Neural cell (in vitro differentiated cells): ENCODE measurements around the gene TSEN2. TPM values are rescaled to one million over a fixed set of nuclear protein-coding genes. Genes with fewer than 3 reads are reported as not detected.

Source experiments
- H2AFZ ChIP-seq: fragments of 200-600, 300-800 bp; sonication (generic), shearing (Covaris generic); 2 replicates; pipeline ENCODE4 v1.6.0; 2014; ENCODE audit warnings: low read depth, mild to moderate bottlenecking, antibody characterized with exemption, low read length, moderate library complexity
- H3F3A ChIP-seq: fragments of 200-600 bp; shearing (Covaris generic); 2 replicates; pipeline ENCODE4 v1.6.1; 2016; ENCODE audit warnings: mild to moderate bottlenecking, moderate library complexity, mixed read lengths, antibody characterized with exemption, low read length; ENCODE audit not compliant: insufficient read depth, poor library complexity, severe bottlenecking
- H3K27ac ChIP-seq: fragments of 200-600, 300-800 bp; sonication (generic), shearing (Covaris generic); 2 replicates; pipeline ENCODE4 v1.5.1; 2014; ENCODE audit warnings: mild to moderate bottlenecking, low read length, moderate library complexity
- H3K27me3 ChIP-seq: fragments of 300-800, 200-600 bp; sonication (generic), shearing (Covaris generic); 2 replicates; pipeline ENCODE4 v1.6.0; 2014; ENCODE audit warnings: mild to moderate bottlenecking, low read depth, low read length, moderate library complexity; ENCODE audit not compliant: insufficient read depth
- H3K36me3 ChIP-seq: fragments of 300-800, 200-600 bp; sonication (generic), shearing (Covaris generic); 2 replicates; pipeline ENCODE4 v1.5.1; 2014; ENCODE audit warnings: mild to moderate bottlenecking, antibody characterized with exemption, low read length, moderate library complexity; ENCODE audit not compliant: insufficient read depth
- H3K4me2 ChIP-seq: fragments of 300-800, 200-600 bp; sonication (generic), shearing (Covaris generic); 2 replicates; pipeline ENCODE4 v1.6.0; 2014; ENCODE audit warnings: mild to moderate bottlenecking, low read length
- H3K4me3 ChIP-seq: fragments of 300-800, 200-600 bp; sonication (generic), shearing (Covaris generic); 2 replicates; pipeline ENCODE4 v1.5.1; 2014; ENCODE audit warnings: mild to moderate bottlenecking, low read length, moderate library complexity
- H3K79me2 ChIP-seq: fragments of 200-600 bp; shearing (Covaris generic); replicated peaks from 2 replicates; pipeline ENCODE4 v1.6.0; 2014; ENCODE audit warnings: mild to moderate bottlenecking, low read length, moderate library complexity; ENCODE audit not compliant: insufficient read depth
- H3K9ac ChIP-seq: fragments of 300-800, 200-600 bp; sonication (generic), shearing (Covaris generic); 2 replicates; pipeline ENCODE4 v1.6.1; 2016; ENCODE audit warnings: mild to moderate bottlenecking, low read length, mixed read lengths
- H3K9me2 ChIP-seq: fragments of 200-600 bp; shearing (Covaris generic); 2 replicates; pipeline ENCODE4 v1.6.1; 2016; ENCODE audit warnings: mild to moderate bottlenecking, low read length, mixed read lengths; ENCODE audit not compliant: insufficient read depth
- H3K9me3 ChIP-seq: fragments of 200-600, 300-800 bp; sonication (generic), shearing (Covaris generic); 2 replicates; pipeline ENCODE4 v1.6.1; 2016; ENCODE audit warnings: mild to moderate bottlenecking, mixed run types, low read length, moderate library complexity, mixed read lengths
- H4K20me1 ChIP-seq: fragments of 200-600 bp; shearing (Covaris generic); 2 replicates; pipeline ENCODE4 v1.6.1; 2016; ENCODE audit warnings: mild to moderate bottlenecking, mixed run types; ENCODE audit not compliant: insufficient read depth
- EP300 ChIP-seq: fragments of 450-650 bp; conservative IDR thresholded peaks from 2 replicates; pipeline ENCODE4 v1.6.1; 2014; ENCODE audit warnings: antibody characterized with exemption, mild to moderate bottlenecking, moderate library complexity; ENCODE audit not compliant: poor library complexity, severe bottlenecking
- EZH2 ChIP-seq: fragments of 200-600, 300-800 bp; shearing (Covaris generic), sonication (generic); IDR thresholded peaks from 2 replicates; pipeline ENCODE4 v1.6.1; 2014; ENCODE audit warnings: antibody characterized with exemption, low read length, borderline replicate concordance, mild to moderate bottlenecking; ENCODE audit not compliant: insufficient read depth, poor library complexity, severe bottlenecking
- MXI1 ChIP-seq: fragments of 450-650 bp; conservative IDR thresholded peaks from 2 replicates; pipeline ENCODE4 v1.6.1; 2014; ENCODE audit warnings: antibody characterized with exemption, mild to moderate bottlenecking; ENCODE audit not compliant: poor library complexity, severe bottlenecking
- POLR2AphosphoS5 ChIP-seq: IDR thresholded peaks from 2 replicates; pipeline ENCODE4 v1.6.1; 2012
- RAD21 ChIP-seq: fragments of 450-650 bp; conservative IDR thresholded peaks from 2 replicates; pipeline ENCODE4 v1.6.1; 2014; ENCODE audit warnings: antibody characterized with exemption, mild to moderate bottlenecking, moderate library complexity
- REST ChIP-seq: IDR thresholded peaks from 2 replicates; pipeline ENCODE4 v1.6.1; 2012; ENCODE audit warnings: borderline replicate concordance
- SMC3 ChIP-seq: fragments of 450-650 bp; conservative IDR thresholded peaks from 2 replicates; pipeline ENCODE4 v1.6.1; 2014; ENCODE audit warnings: antibody characterized with exemption, mild to moderate bottlenecking, moderate library complexity; ENCODE audit not compliant: poor library complexity
- TAF1 ChIP-seq: IDR thresholded peaks from 2 replicates; pipeline ENCODE4 v1.6.1; 2012; ENCODE audit warnings: low read depth
- polyA plus RNA-seq: library from polyadenylated mRNA; depleted of rRNA; stranded (reverse); fragments of >200 nt; gene quantifications from 2 replicates; pipeline ENCODE4 v1.2.3, GENCODE V29; 2014
- TF ChIP-seq, protein P1 (sequence below): fragments of 450-650 bp; IDR thresholded peaks from 2 replicates; pipeline ENCODE4 v1.5.1; 2014; ENCODE audit warnings: antibody characterized with exemption, mild to moderate bottlenecking, moderate library complexity; ENCODE audit not compliant: poor library complexity, severe bottlenecking

The TSEN2 gene
- polyA plus RNA-seq, 1 donor from 2014 or later = 22.6 TPM

GRCh38 chr3:12487336-12487735 lies 3.1 kb downstream of the TSEN2 start:
- H3K79me2 ChIP-seq = peaks cover 12% of the 10 kb centered on the region
- H3K9ac ChIP-seq = no peak overlapping the region
- no peaks in the 10 kb centered on the region for H3K27me3 ChIP-seq
- H3K4me2 ChIP-seq = no peak overlapping the region
- H3K27ac ChIP-seq = no peak overlapping the region
- no peak overlapping the region for H3K4me3 ChIP-seq
- H3K9me2 ChIP-seq = no peaks in the 10 kb centered on the region
- no peaks in the 10 kb centered on the region for H3K36me3 ChIP-seq
- no peaks in the 10 kb centered on the region for H3K9me3 ChIP-seq
- no peak overlapping the region for H2AFZ ChIP-seq
- H4K20me1 ChIP-seq = no peaks in the 10 kb centered on the region
- TF ChIP-seq RAD21 (no peak), EP300 (no peak), SMC3 (no peak), REST (no peak), EZH2 (no peak), TAF1 (no peak), MXI1 (no peak), POLR2AphosphoS5 (no peak)
- TF ChIP-seq, protein P1, sequence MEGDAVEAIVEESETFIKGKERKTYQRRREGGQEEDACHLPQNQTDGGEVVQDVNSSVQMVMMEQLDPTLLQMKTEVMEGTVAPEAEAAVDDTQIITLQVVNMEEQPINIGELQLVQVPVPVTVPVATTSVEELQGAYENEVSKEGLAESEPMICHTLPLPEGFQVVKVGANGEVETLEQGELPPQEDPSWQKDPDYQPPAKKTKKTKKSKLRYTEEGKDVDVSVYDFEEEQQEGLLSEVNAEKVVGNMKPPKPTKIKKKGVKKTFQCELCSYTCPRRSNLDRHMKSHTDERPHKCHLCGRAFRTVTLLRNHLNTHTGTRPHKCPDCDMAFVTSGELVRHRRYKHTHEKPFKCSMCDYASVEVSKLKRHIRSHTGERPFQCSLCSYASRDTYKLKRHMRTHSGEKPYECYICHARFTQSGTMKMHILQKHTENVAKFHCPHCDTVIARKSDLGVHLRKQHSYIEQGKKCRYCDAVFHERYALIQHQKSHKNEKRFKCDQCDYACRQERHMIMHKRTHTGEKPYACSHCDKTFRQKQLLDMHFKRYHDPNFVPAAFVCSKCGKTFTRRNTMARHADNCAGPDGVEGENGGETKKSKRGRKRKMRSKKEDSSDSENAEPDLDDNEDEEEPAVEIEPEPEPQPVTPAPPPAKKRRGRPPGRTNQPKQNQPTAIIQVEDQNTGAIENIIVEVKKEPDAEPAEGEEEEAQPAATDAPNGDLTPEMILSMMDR = no peak
- H3F3A ChIP-seq = peaks cover 2% of the 10 kb centered on the region

DNA sequence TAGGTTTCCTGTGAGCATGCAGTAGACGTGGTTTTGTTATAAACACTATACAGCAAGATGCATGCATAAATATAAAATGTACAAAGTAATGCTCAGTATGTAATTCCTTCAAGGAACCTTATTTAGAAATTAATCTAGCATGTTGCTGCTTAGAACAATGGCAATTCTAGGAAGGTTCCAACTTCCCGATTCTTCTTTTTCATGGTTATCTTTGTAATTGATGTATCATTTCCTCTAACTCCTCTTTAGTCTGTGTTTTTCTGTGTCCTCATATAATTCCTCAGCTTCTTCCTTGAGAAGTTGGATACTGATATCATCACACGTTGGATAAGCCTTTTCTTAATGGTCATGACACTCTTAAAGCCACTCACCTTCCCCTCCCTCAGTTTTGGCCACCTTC lies 3.5 kb downstream of the TSEN2 start:
- Histone ChIP-seq H3K4me2 (no peak overlapping the region), H2AFZ (no peak overlapping the region), H4K20me1 (no peaks in the 10 kb centered on the region), H3K36me3 (no peaks in the 10 kb centered on the region), H3K27ac (no peak overlapping the region), H3K9ac (no peak overlapping the region), H3F3A (peaks cover 1% of the 10 kb centered on the region), H3K9me3 (no peaks in the 10 kb centered on the region), H3K4me3 (no peak overlapping the region), H3K79me2 (peaks cover 12% of the 10 kb centered on the region), H3K27me3 (no peaks in the 10 kb centered on the region), H3K9me2 (no peaks in the 10 kb centered on the region)
- TF ChIP-seq EP300 = no peak
- no peak for TF ChIP-seq EZH2
- TF ChIP-seq, protein P1 = no peak
- no peak for TF ChIP-seq MXI1
- TF ChIP-seq TAF1 = no peak
- no peak for TF ChIP-seq REST
- TF ChIP-seq SMC3 = no peak
- no peak for TF ChIP-seq RAD21
- TF ChIP-seq POLR2AphosphoS5 = no peak
